G401.6 (cell line): ENCODE data around the gene CEMIP.

Experiments used
- FAIRE-seq: peaks from 2 replicates; lab custom pipeline; 2012; peaks lifted over from hg19 to GRCh38; lab: Jason Lieb, UNC

The CEMIP gene

GRCh38 chr15:80932513-80932815 lies 153.3 kb downstream of the CEMIP start:
- FAIRE-seq = no peak

GRCh38 chr15:80932989-80933388 lies 153.8 kb downstream of the CEMIP start:
- FAIRE-seq = no peak

GRCh38 chr15:80934761-80935221 lies 155.6 kb downstream of the CEMIP start:
- FAIRE-seq = no peak

- no peak for FAIRE-seq
Measured at GRCh38 chr15:80936288-80937078, 157.3 kb downstream of the CEMIP start.

GRCh38 chr15:80937718-80938117 lies 158.5 kb downstream of the CEMIP start:
- no peak for FAIRE-seq

GRCh38 chr15:80939216-80939615 lies 160.0 kb downstream of the CEMIP start:
- no peak for FAIRE-seq

GRCh38 chr15:80940331-80940730 lies 161.2 kb downstream of the CEMIP start:
- no peak for FAIRE-seq

GRCh38 chr15:80940851-80941250 lies 161.7 kb downstream of the CEMIP start:
- FAIRE-seq = no peak

GRCh38 chr15:80942266-80942665 lies 163.1 kb downstream of the CEMIP start:
- no peak for FAIRE-seq

GRCh38 chr15:80942746-80943565 lies 163.8 kb downstream of the CEMIP start:
- no peak for FAIRE-seq

GRCh38 chr15:80944818-80945217 lies 165.6 kb downstream of the CEMIP start:
- FAIRE-seq = no peak

- no peak for FAIRE-seq
Measured at GRCh38 chr15:80945605-80946004, 166.4 kb downstream of the CEMIP start.

GRCh38 chr15:80946576-80946975 lies 167.4 kb downstream of the CEMIP start:
- no peak for FAIRE-seq

- no peak for FAIRE-seq
Measured at GRCh38 chr15:80948651-80949292, 169.6 kb downstream of the CEMIP start.

- FAIRE-seq = no peak
Measured at GRCh38 chr15:80949756-80950155, 170.6 kb downstream of the CEMIP start.

- FAIRE-seq = no peak
Measured at GRCh38 chr15:80950291-80951078, 171.3 kb downstream of the CEMIP start.

GRCh38 chr15:80951941-80952340 lies 172.8 kb downstream of the CEMIP start:
- FAIRE-seq = no peak

- FAIRE-seq = no peak
Measured at GRCh38 chr15:80953001-80953952, 174.1 kb downstream of the CEMIP start.

- FAIRE-seq = no peak
Measured at GRCh38 chr15:80953953-80954778, 175.0 kb downstream of the CEMIP start.
